T47D (cell line): ENCODE data around the gene OR52E8.

Experiments
- DNase-seq, 2 experiments: peaks; one replicate each; pipeline versions ENCODE4 v3.0.0 to v3.0.0-alpha.2; 2011 to 2012; ENCODE audit warnings: low read depth in 1 of 2, low spot score in 1 of 2
- JUND ChIP-seq: IDR thresholded peaks from 2 replicates; pipeline ENCODE4 v1.6.1; 2012; ENCODE audit warnings: low read depth
- in situ Hi-C: cut with HindIII; loops from 2 replicates; pipeline ENCODE4 v1.10.0; 2016; ENCODE audit warnings: low sequenced_read_pairs, low pct_unique_long_range_greater_than_20kb

Gene OR52E8

GRCh38 chr11:5857590-5857989, at the start of gene OR52E8:
OR52E8 (minus strand) TSS chr11:5857690; CDS start chr11:5857690, 0 bp downstream.
- in situ Hi-C loops = no loop called here
- DNase-seq = no peak
- no peak for TF ChIP-seq JUND

GRCh38 chr11:5899534-5899933, 42.0 kb upstream of the OR52E8 start:
- no peak for DNase-seq
- TF ChIP-seq JUND = no peak
- in situ Hi-C loops = no loop called here

- in situ Hi-C loops = no loop called here
- no peak for DNase-seq
- no peak for TF ChIP-seq JUND
Observed at GRCh38 chr11:5892908-5893307, 35.4 kb upstream of the OR52E8 start, which contains the start of gene OR52E5. OR52E5 (plus strand) TSS chr11:5893208; CDS start chr11:5900777, 7,569 bp downstream.

GRCh38 chr11:5891216-5891800, 33.8 kb upstream of the OR52E8 start:
- in situ Hi-C loops = no loop called here
- no peak for TF ChIP-seq JUND
- peak in 1 of 2 experiments; percentile 9 for DNase-seq

- DNase-seq = no peak
- in situ Hi-C loops = no loop called here
- no peak for TF ChIP-seq JUND
Observed at GRCh38 chr11:5887661-5888060, 30.2 kb upstream of the OR52E8 start.

- DNase-seq = no peak
- TF ChIP-seq JUND = no peak
- in situ Hi-C loops = no loop called here
Observed at GRCh38 chr11:5887172-5887571, 29.7 kb upstream of the OR52E8 start.

GRCh38 chr11:5881756-5882155, 24.3 kb upstream of the OR52E8 start:
- in situ Hi-C loops = no loop called here
- TF ChIP-seq JUND = no peak
- DNase-seq = no peak

GRCh38 chr11:5880329-5880728, 22.8 kb upstream of the OR52E8 start, which contains the start of gene OR52E4:
OR52E4 (plus strand) TSS chr11:5880629; CDS start chr11:5884293, 3,664 bp downstream.
- DNase-seq = no peak
- TF ChIP-seq JUND = no peak
- in situ Hi-C loops = no loop called here

- DNase-seq = peak in 1 of 2 experiments; percentile 58
- in situ Hi-C loops = no loop called here
- TF ChIP-seq JUND = no peak
Observed at GRCh38 chr11:5878564-5878963, 21.1 kb upstream of the OR52E8 start.

- in situ Hi-C loops = no loop called here
- TF ChIP-seq JUND = no peak
- no peak for DNase-seq
Observed at GRCh38 chr11:5865826-5866225, 8.3 kb upstream of the OR52E8 start.

GRCh38 chr11:5851002-5851401, 6.5 kb downstream of the OR52E8 start:
- in situ Hi-C loops = no loop called here
- no peak for TF ChIP-seq JUND
- no peak for DNase-seq

GRCh38 chr11:5847711-5848110, 9.8 kb downstream of the OR52E8 start:
- in situ Hi-C loops = no loop called here
- no peak for TF ChIP-seq JUND
- DNase-seq = no peak

- no peak for TF ChIP-seq JUND
- no peak for DNase-seq
- in situ Hi-C loops = no loop called here
Observed at GRCh38 chr11:5846701-5847100, 10.8 kb downstream of the OR52E8 start.

GRCh38 chr11:5841797-5842196, 15.7 kb downstream of the OR52E8 start, which contains the start of gene OR52E6:
OR52E6 (minus strand) TSS chr11:5841897; CDS start chr11:5841897, 0 bp downstream.
- in situ Hi-C loops = no loop called here

More at GRCh38 chr11:5841797-5842196, 15.7 kb downstream of the OR52E8 start, which contains the start of gene OR52E6:
- no peak for DNase-seq
- no peak for TF ChIP-seq JUND
